H9 (cell line): Measurements from ENCODE around the gene SPEG. TPM values are rescaled to one million over a fixed set of nuclear protein-coding genes. Genes with fewer than 3 reads are reported as not detected.

Source experiments
- DNase-seq: peaks from one replicate; pipeline ENCODE4 v3.0.0-alpha.2; 2017
- H2AFZ ChIP-seq: one replicate; pipeline ENCODE4 v1.6.1; 2013; ENCODE audit warnings: mild to moderate bottlenecking, low read length, control low read depth, moderate library complexity
- H2AK5ac ChIP-seq: 2 replicates; pipeline ENCODE4 v1.6.1; 2013; ENCODE audit warnings: low read length, control low read depth, mixed read lengths; ENCODE audit not compliant: insufficient read length
- H2BK120ac ChIP-seq: one replicate; pipeline ENCODE4 v1.6.1; 2013; ENCODE audit warnings: low read depth, mild to moderate bottlenecking, low read length, control low read depth, inconsistent platforms; ENCODE audit not compliant: poor library complexity, severe bottlenecking
- H2BK12ac ChIP-seq: 2 replicates; pipeline ENCODE4 v1.6.1; 2013; ENCODE audit warnings: low read length, control low read depth, mixed read lengths, low read depth; ENCODE audit not compliant: insufficient read length
- H2BK15ac ChIP-seq: 2 replicates; pipeline ENCODE4 v1.6.1; 2013; ENCODE audit warnings: low read depth, low read length, control low read depth
- H2BK20ac ChIP-seq: one replicate; pipeline ENCODE4 v1.6.1; 2013; ENCODE audit warnings: low read depth, mild to moderate bottlenecking, low read length, control low read depth, inconsistent platforms; ENCODE audit not compliant: poor library complexity, severe bottlenecking
- H2BK5ac ChIP-seq: 2 replicates; pipeline ENCODE4 v1.6.1; 2013; ENCODE audit warnings: low read length, control low read depth, mixed read lengths; ENCODE audit not compliant: insufficient read length
- H3K14ac ChIP-seq: 2 replicates; pipeline ENCODE4 v1.6.1; 2013; ENCODE audit warnings: low read length, control low read depth; ENCODE audit not compliant: insufficient read depth
- H3K18ac ChIP-seq: 2 replicates; pipeline ENCODE4 v1.6.1; 2013; ENCODE audit warnings: low read depth, mild to moderate bottlenecking, mixed read lengths, low read length, control low read depth; ENCODE audit not compliant: insufficient read length
- H3K23ac ChIP-seq: 2 replicates; pipeline ENCODE4 v1.6.1; 2013; ENCODE audit warnings: low read length, control low read depth, mixed read lengths, low read depth; ENCODE audit not compliant: insufficient read length
- H3K23me2 ChIP-seq: 2 replicates; pipeline ENCODE4 v1.6.1; 2013; ENCODE audit warnings: low read depth, mild to moderate bottlenecking, mixed read lengths, low read length, control low read depth; ENCODE audit not compliant: insufficient read length, poor library complexity, severe bottlenecking
- H3K27ac ChIP-seq: 2 replicates; pipeline ENCODE4 v1.5.1; 2013; ENCODE audit warnings: low read length, control low read depth, mixed read lengths, low read depth; ENCODE audit not compliant: insufficient read length
- H3K27me3 ChIP-seq: 2 replicates; pipeline ENCODE4 v1.6.1; 2013; ENCODE audit warnings: low read length, control low read depth, inconsistent platforms; ENCODE audit not compliant: insufficient read depth
- H3K4ac ChIP-seq: 2 replicates; pipeline ENCODE4 v1.6.1; 2013; ENCODE audit warnings: low read depth, mild to moderate bottlenecking, control low read depth, inconsistent platforms, low read length, moderate library complexity
- H3K4me1 ChIP-seq: 2 replicates; pipeline ENCODE4 v1.6.1; 2013; ENCODE audit warnings: low read length, control low read depth, inconsistent platforms; ENCODE audit not compliant: insufficient read depth
- H3K4me2 ChIP-seq: 2 replicates; pipeline ENCODE4 v1.6.1; 2013; ENCODE audit warnings: low read length, control low read depth, mixed read lengths; ENCODE audit not compliant: insufficient read length, insufficient read depth
- H3K56ac ChIP-seq: 2 replicates; pipeline ENCODE4 v1.6.1; 2013; ENCODE audit warnings: low read depth, mild to moderate bottlenecking, mixed read lengths, low read length, control low read depth; ENCODE audit not compliant: insufficient read length
- H3K79me1 ChIP-seq: 2 replicates; pipeline ENCODE4 v1.6.1; 2013; ENCODE audit warnings: low read depth, mild to moderate bottlenecking, moderate library complexity, low read length, control low read depth, inconsistent platforms; ENCODE audit not compliant: insufficient read depth, poor library complexity, severe bottlenecking
- H3K79me2 ChIP-seq: 2 replicates; pipeline ENCODE4 v1.6.1; 2013; ENCODE audit warnings: low read length, control low read depth, inconsistent platforms; ENCODE audit not compliant: insufficient read depth
- H3K9ac ChIP-seq: 2 replicates; pipeline ENCODE4 v1.6.1; 2013; ENCODE audit warnings: low read length, control low read depth, mixed read lengths; ENCODE audit not compliant: insufficient read length; ENCODE audit errors: extremely low read depth
- H3K9me3 ChIP-seq: one replicate; pipeline ENCODE4 v1.6.1; 2013; ENCODE audit warnings: low read depth, low read length, inconsistent platforms; ENCODE audit not compliant: control insufficient read depth
- H3T11ph ChIP-seq: one replicate; pipeline ENCODE4 v1.6.1; 2013; ENCODE audit warnings: mild to moderate bottlenecking, low read length, control low read depth, inconsistent platforms
- H4K20me1 ChIP-seq: one replicate; pipeline ENCODE4 v1.6.1; 2013; ENCODE audit not compliant: control insufficient read depth, insufficient read length, insufficient read depth
- H4K5ac ChIP-seq: 2 replicates; pipeline ENCODE4 v1.6.1; 2013; ENCODE audit warnings: low read depth, mild to moderate bottlenecking, mixed read lengths, low read length, control low read depth; ENCODE audit not compliant: insufficient read length
- H4K8ac ChIP-seq: replicated peaks from 2 replicates; pipeline ENCODE4 v1.6.1; 2013; ENCODE audit warnings: low read length, control low read depth, mixed read lengths, low read depth; ENCODE audit not compliant: insufficient read length
- H4K91ac ChIP-seq: 2 replicates; pipeline ENCODE4 v1.6.1; 2013; ENCODE audit warnings: low read depth, mild to moderate bottlenecking, moderate library complexity, mixed read lengths, low read length, control low read depth; ENCODE audit not compliant: insufficient read length
- H3K27ac Mint-ChIP-seq, 3 experiments: 2 replicates in 2 of 3; 3 replicates in 1 of 3; pipeline ENCODE4 v1.8.0; 2020 to 2021; ENCODE audit warnings: mixed read lengths in 3 of 3, mild to moderate bottlenecking in 1 of 3, moderate library complexity in 1 of 3
- H3K27me3 Mint-ChIP-seq: 2 replicates; pipeline ENCODE4 v1.8.0; 2021; ENCODE audit warnings: low read depth, mild to moderate bottlenecking, moderate library complexity, mixed read lengths
- H3K36me3 Mint-ChIP-seq, 3 experiments: 2 replicates in 2 of 3; 3 replicates in 1 of 3; pipeline ENCODE4 v1.8.0; 2020 to 2021; ENCODE audit warnings: low read depth in 3 of 3, mixed read lengths in 3 of 3; ENCODE audit not compliant: insufficient read depth in 1 of 3
- H3K4me1 Mint-ChIP-seq, 2 experiments: 2 replicates each; pipeline ENCODE4 v1.8.0; 2020; ENCODE audit warnings: mixed read lengths in 2 of 2
- H3K4me3 Mint-ChIP-seq, 2 experiments: 2 replicates in 1 of 2; 3 replicates in 1 of 2; pipeline ENCODE4 v1.8.0; 2020 to 2021; ENCODE audit warnings: mild to moderate bottlenecking in 2 of 2, mixed read lengths in 2 of 2, moderate library complexity in 1 of 2
- H3K9me3 Mint-ChIP-seq, 2 experiments: 2 replicates in 1 of 2; 3 replicates in 1 of 2; pipeline ENCODE4 v1.8.0; 2020; ENCODE audit warnings: mild to moderate bottlenecking in 2 of 2, mixed read lengths in 2 of 2, moderate library complexity in 1 of 2
- WGBS: extraction: QIAGEN DNeasy Blood & Tissue Kit; methylation state at CpG from one replicate; pipeline ENCODE4 v1.1.7; 2013; ENCODE audit warnings: missing lambda C conversion rate, low lambda C conversion rate, mixed read lengths; ENCODE audit not compliant: insufficient read length; ENCODE audit errors: extremely low coverage; 5-methylcytosine and 5-hydroxymethylcytosine counted together
- total RNA-seq: library from RNA; stranded (reverse); gene quantifications from 2 replicates; pipeline ENCODE4 v1.2.1, GENCODE V29; 2021
- TF ChIP-seq, protein P1 (sequence below): fragments of 200-600 bp; sonication (generic); conservative IDR thresholded peaks from 3 replicates; pipeline ENCODE4 v1.8.0; 2021; ENCODE audit warnings: antibody characterized with exemption, mild to moderate bottlenecking

Gene SPEG
- total RNA-seq, 1 experiment from 2014 or later, result 23.7 TPM

DNA sequence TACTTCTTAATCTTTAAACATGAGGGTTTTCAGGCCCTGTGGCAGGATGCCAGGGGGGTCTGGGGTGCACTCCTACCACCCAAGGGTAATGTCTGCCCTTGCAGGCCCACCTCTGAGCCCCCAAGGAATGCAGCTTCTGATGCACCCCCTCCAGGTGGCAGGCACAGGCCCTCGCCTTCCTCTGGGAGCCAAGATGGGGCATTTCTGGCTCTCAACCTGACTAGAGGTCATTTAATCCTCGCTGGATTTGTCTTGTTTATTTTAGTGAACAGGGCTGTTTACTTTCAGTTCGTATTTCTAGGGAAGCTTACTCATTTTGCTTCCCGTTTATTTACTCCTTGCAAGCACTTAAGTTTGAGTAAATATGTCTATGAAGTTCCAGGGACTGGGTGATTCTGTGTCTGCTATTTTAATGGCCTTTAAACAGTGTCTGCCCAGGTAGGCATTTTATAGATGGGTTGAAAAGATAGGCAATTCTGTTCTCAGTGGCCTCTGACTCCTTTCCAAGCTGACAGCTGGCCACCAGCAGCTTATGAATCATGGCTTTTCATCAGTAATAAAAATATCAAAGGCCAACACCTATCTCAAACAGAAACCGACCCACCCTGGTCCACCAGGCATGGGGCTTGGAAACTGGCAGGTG, 35.8 kb upstream of the SPEG start:
- Histone ChIP-seq H2BK5ac (no peak overlapping the region), H2AK5ac (no peak overlapping the region), H3K4ac (no peak overlapping the region), H2AFZ (no peak overlapping the region), H2BK12ac (no peak overlapping the region), H3K23me2 (no peaks in the 10 kb centered on the region), H3K23ac (no peak overlapping the region), H3K18ac (no peak overlapping the region), H4K8ac (no peak overlapping the region), H3K14ac (no peak overlapping the region), H3K27ac (no peak overlapping the region), H3K79me1 (no peaks in the 10 kb centered on the region), H3K56ac (no peak overlapping the region), H3K4me2 (no peak overlapping the region), H3K27me3 (no peaks in the 10 kb centered on the region), H3K9ac (no peak overlapping the region), H3K4me1 (no peaks in the 10 kb centered on the region), H2BK20ac (no peak overlapping the region), H2BK120ac (no peak overlapping the region), H3K79me2 (no peaks in the 10 kb centered on the region), H2BK15ac (no peak overlapping the region), H3K9me3 (no peaks in the 10 kb centered on the region), H4K20me1 (no peaks in the 10 kb centered on the region), H4K5ac (no peak overlapping the region), H3T11ph (no peak overlapping the region), H4K91ac (no peak overlapping the region)
- H3K4me1 Mint-ChIP-seq, result peaks cover 27 to 36% of the 10 kb centered on the region in 2 experiments
- no CpG with 5 or more reads among the region's 5 CpGs for WGBS
- H3K36me3 Mint-ChIP-seq, result no peaks in the 10 kb centered on the region
- no peak overlapping the region for H3K27ac Mint-ChIP-seq
- no peaks in the 10 kb centered on the region; a peak in 1 of 5 replicates for H3K9me3 Mint-ChIP-seq
- TF ChIP-seq, protein P1, sequence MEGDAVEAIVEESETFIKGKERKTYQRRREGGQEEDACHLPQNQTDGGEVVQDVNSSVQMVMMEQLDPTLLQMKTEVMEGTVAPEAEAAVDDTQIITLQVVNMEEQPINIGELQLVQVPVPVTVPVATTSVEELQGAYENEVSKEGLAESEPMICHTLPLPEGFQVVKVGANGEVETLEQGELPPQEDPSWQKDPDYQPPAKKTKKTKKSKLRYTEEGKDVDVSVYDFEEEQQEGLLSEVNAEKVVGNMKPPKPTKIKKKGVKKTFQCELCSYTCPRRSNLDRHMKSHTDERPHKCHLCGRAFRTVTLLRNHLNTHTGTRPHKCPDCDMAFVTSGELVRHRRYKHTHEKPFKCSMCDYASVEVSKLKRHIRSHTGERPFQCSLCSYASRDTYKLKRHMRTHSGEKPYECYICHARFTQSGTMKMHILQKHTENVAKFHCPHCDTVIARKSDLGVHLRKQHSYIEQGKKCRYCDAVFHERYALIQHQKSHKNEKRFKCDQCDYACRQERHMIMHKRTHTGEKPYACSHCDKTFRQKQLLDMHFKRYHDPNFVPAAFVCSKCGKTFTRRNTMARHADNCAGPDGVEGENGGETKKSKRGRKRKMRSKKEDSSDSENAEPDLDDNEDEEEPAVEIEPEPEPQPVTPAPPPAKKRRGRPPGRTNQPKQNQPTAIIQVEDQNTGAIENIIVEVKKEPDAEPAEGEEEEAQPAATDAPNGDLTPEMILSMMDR, result no peak
- DNase-seq, result no peak
- H3K4me3 Mint-ChIP-seq, result no peak overlapping the region
- H3K27me3 Mint-ChIP-seq, result peaks cover 8% of the 10 kb centered on the region
